ENCODE results near the gene IGFBP5. TPM values are rescaled to one million over a fixed set of nuclear protein-coding genes. Genes with fewer than 3 reads are reported as not detected.

The IGFBP5 gene
- total RNA-seq, 1 experiment from 2014 or later, result not detected

DNA sequence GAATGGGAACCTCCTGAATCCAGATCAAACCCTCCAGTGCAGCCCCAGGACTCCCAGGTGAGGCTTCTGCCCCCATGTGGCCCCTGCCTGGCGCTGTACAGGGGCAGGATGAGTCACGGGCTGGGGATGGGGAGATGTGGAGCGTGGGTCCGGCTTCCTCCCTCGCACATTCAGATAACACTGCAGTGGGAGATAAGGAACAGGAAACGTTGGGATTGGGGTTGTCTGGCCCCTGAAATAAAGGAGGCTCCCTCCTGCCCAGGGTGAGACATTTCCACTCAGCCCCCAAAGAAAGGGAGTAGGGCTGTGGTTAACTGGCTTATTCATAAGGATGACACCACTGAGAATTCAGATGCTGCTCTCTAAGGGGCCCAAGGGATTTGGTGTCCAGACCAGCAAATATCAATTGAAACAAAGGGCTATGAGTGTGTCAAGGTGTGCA is 30.7 kb downstream of the IGFBP5 start:
- Histone ChIP-seq H3K9me2 (replicated peaks; ENCODE audit: insufficient read depth, low read length) (no peaks in the 10 kb centered on the region), H3K4me3 (ENCODE audit: low read length) (no peak overlapping the region), H3K27me3 (ENCODE audit: low read length) (no peaks in the 10 kb centered on the region), H3K9ac (ENCODE audit: low read length) (no peak overlapping the region), H3K36me3 (ENCODE audit: insufficient read depth, low read length) (no peaks in the 10 kb centered on the region), H3K4me1 (ENCODE audit: low read length) (peaks cover 6% of the 10 kb centered on the region), H2AFZ (ENCODE audit: low read length) (no peak overlapping the region), H3K79me2 (ENCODE audit: low read length) (no peaks in the 10 kb centered on the region), H3K9me3 (ENCODE audit: low read length) (no peaks in the 10 kb centered on the region), H3K27ac (ENCODE audit: low read length) (no peak overlapping the region), H3K4me2 (ENCODE audit: low read depth, low read length, poor library complexity, severe bottlenecking) (no peak overlapping the region), H4K20me1 (ENCODE audit: insufficient read depth, low read depth, low read length) (no peaks in the 10 kb centered on the region)
- DNase-seq, result no peak

DNA sequence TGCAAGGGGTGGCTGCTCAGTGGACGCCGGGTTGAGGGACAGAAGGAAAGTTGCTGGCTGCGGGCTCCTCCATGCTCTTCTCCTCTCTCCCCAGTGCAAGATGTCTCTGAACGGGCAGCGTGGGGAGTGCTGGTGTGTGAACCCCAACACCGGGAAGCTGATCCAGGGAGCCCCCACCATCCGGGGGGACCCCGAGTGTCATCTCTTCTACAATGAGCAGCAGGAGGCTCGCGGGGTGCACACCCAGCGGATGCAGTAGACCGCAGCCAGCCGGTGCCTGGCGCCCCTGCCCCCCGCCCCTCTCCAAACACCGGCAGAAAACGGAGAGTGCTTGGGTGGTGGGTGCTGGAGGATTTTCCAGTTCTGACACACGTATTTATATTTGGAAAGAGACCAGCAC is 31.5 kb downstream of the IGFBP5 start:
- H3K27me3 ChIP-seq (ENCODE audit: low read length), result no peaks in the 10 kb centered on the region
- no peaks in the 10 kb centered on the region for H3K36me3 ChIP-seq (ENCODE audit: insufficient read depth, low read length)
- H3K4me1 ChIP-seq (ENCODE audit: low read length), result peaks cover 6% of the 10 kb centered on the region
- no peak overlapping the region for H3K9ac ChIP-seq (ENCODE audit: low read length)
- no peaks in the 10 kb centered on the region for H3K9me3 ChIP-seq (ENCODE audit: low read length)
- H2AFZ ChIP-seq (ENCODE audit: low read length), result no peak overlapping the region
- no peaks in the 10 kb centered on the region for H3K9me2 ChIP-seq (replicated peaks; ENCODE audit: insufficient read depth, low read length)
- no peaks in the 10 kb centered on the region for H3K79me2 ChIP-seq (ENCODE audit: low read length)
- no peak overlapping the region for H3K27ac ChIP-seq (ENCODE audit: low read length)
- no peak for DNase-seq
- H4K20me1 ChIP-seq (ENCODE audit: insufficient read depth, low read depth, low read length), result no peaks in the 10 kb centered on the region
- H3K4me2 ChIP-seq (ENCODE audit: low read depth, low read length, poor library complexity, severe bottlenecking), result no peak overlapping the region
- no peak overlapping the region for H3K4me3 ChIP-seq (ENCODE audit: low read length)

DNA sequence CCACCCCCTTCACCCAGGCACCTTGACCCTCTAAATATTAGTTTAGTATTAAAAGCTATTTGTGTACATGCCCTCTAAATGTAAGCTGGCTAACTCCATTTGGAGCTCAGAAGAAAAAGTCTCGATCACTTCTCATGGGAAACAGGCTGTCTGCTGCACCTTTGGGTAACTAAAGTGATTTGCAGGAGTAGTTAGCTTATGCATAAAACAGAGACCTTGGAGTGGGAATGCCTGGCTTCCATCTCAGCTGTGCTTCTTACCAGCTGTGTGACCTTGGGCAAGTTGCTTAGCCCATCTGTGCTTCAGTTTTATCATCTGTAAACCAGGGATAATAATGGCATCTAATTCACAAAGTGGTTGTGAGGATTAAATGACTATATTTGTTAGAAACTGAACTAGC is 32.2 kb downstream of the IGFBP5 start:
- Histone ChIP-seq H3K27ac (ENCODE audit: low read length) (no peak overlapping the region), H3K9ac (ENCODE audit: low read length) (no peak overlapping the region), H4K20me1 (ENCODE audit: insufficient read depth, low read depth, low read length) (no peaks in the 10 kb centered on the region), H3K4me3 (ENCODE audit: low read length) (no peak overlapping the region), H3K4me1 (ENCODE audit: low read length) (peaks cover 6% of the 10 kb centered on the region), H3K27me3 (ENCODE audit: low read length) (no peaks in the 10 kb centered on the region), H3K79me2 (ENCODE audit: low read length) (no peaks in the 10 kb centered on the region), H2AFZ (ENCODE audit: low read length) (no peak overlapping the region), H3K36me3 (ENCODE audit: insufficient read depth, low read length) (no peaks in the 10 kb centered on the region), H3K4me2 (ENCODE audit: low read depth, low read length, poor library complexity, severe bottlenecking) (no peak overlapping the region), H3K9me2 (replicated peaks; ENCODE audit: insufficient read depth, low read length) (no peaks in the 10 kb centered on the region), H3K9me3 (ENCODE audit: low read length) (no peaks in the 10 kb centered on the region)
- no peak for DNase-seq

DNA sequence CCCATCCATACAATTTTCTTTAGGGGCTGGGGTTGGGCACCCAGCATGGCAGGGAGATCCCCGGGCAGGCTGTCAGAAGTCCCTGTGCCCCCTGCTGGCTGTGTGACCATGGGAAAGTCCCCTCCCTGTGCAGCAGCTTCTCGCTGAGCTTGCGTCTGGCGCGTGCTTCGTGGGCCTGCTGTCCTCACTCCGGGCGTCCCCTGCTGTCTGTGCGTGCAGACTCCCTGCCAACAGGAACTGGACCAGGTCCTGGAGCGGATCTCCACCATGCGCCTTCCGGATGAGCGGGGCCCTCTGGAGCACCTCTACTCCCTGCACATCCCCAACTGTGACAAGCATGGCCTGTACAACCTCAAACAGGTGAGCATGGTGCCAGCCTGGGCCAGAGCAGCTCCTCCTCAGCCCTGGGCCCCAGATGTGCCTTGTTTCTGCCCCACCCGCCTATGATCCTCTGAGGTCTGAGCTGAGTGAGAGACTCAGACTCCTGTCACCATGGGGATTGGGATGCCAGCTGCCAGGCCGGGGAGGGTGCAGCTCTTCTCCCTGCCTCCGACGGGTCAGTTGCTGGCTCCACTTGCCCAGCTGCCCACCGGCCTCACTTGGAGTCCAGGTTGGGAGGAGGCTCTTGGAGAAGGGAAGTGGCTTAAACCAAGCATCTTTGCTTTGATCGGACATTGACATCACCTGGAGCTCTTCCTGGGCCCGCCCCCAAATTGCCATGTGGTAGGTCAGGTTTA is 33.5 kb downstream of the IGFBP5 start:
- Histone ChIP-seq H3K4me3 (ENCODE audit: low read length) (no peak overlapping the region), H3K4me2 (ENCODE audit: low read depth, low read length, poor library complexity, severe bottlenecking) (no peak overlapping the region), H3K36me3 (ENCODE audit: insufficient read depth, low read length) (no peaks in the 10 kb centered on the region), H3K4me1 (ENCODE audit: low read length) (peaks cover 6% of the 10 kb centered on the region), H3K79me2 (ENCODE audit: low read length) (no peaks in the 10 kb centered on the region), H4K20me1 (ENCODE audit: insufficient read depth, low read depth, low read length) (no peaks in the 10 kb centered on the region), H3K9me2 (replicated peaks; ENCODE audit: insufficient read depth, low read length) (no peaks in the 10 kb centered on the region), H3K27ac (ENCODE audit: low read length) (no peak overlapping the region), H3K27me3 (ENCODE audit: low read length) (no peaks in the 10 kb centered on the region), H3K9ac (ENCODE audit: low read length) (no peak overlapping the region), H3K9me3 (ENCODE audit: low read length) (no peaks in the 10 kb centered on the region), H2AFZ (ENCODE audit: low read length) (no peak overlapping the region)
- DNase-seq, result peak; percentile 48

DNA sequence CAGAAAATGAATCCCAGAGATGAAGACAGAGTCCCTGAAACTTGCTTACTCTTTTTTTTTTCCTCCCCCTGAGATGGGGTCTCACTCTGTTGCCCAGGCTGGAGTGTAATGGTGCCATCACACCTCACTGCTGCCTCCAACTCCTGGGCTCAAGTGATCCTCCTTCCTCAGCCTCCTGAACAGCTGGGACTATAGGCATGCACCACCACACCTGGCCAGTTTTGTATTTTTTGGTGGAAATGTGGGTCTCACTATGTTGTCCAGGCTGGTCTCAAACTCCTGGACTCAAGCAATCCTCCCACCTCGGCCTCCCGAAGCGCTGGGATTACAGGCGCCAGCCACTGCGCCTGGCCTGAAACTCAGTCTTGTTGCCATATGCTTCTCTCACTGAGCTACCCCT is 34.3 kb downstream of the IGFBP5 start:
- H3K27ac ChIP-seq (ENCODE audit: low read length), result no peak overlapping the region
- H3K4me2 ChIP-seq (ENCODE audit: low read depth, low read length, poor library complexity, severe bottlenecking), result no peak overlapping the region
- peaks cover 6% of the 10 kb centered on the region for H3K4me1 ChIP-seq (ENCODE audit: low read length)
- H3K9me3 ChIP-seq (ENCODE audit: low read length), result no peaks in the 10 kb centered on the region
- no peak overlapping the region for H3K9ac ChIP-seq (ENCODE audit: low read length)
- no peaks in the 10 kb centered on the region for H3K36me3 ChIP-seq (ENCODE audit: insufficient read depth, low read length)
- DNase-seq, result no peak
- no peak overlapping the region for H3K4me3 ChIP-seq (ENCODE audit: low read length)
- H3K9me2 ChIP-seq (replicated peaks; ENCODE audit: insufficient read depth, low read length), result no peaks in the 10 kb centered on the region
- no peaks in the 10 kb centered on the region for H3K79me2 ChIP-seq (ENCODE audit: low read length)
- H3K27me3 ChIP-seq (ENCODE audit: low read length), result no peaks in the 10 kb centered on the region
- no peak overlapping the region for H2AFZ ChIP-seq (ENCODE audit: low read length)
- no peaks in the 10 kb centered on the region for H4K20me1 ChIP-seq (ENCODE audit: insufficient read depth, low read depth, low read length)

DNA sequence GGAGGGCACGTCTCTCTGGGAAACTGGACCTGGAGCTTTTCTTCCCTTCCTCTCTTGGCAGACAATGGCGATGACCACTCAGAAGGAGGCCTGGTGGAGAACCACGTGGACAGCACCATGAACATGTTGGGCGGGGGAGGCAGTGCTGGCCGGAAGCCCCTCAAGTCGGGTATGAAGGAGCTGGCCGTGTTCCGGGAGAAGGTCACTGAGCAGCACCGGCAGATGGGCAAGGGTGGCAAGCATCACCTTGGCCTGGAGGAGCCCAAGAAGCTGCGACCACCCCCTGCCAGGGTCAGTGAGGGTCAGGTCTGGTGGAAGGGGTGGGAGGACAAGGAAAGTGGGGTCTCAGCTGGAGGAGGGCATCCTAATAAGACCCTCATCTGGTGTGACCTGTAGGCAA is 34.9 kb downstream of the IGFBP5 start:
- Histone ChIP-seq H3K9ac (ENCODE audit: low read length) (no peak overlapping the region), H3K9me2 (replicated peaks; ENCODE audit: insufficient read depth, low read length) (no peaks in the 10 kb centered on the region), H3K4me3 (ENCODE audit: low read length) (no peak overlapping the region), H3K9me3 (ENCODE audit: low read length) (no peaks in the 10 kb centered on the region), H3K79me2 (ENCODE audit: low read length) (no peaks in the 10 kb centered on the region), H3K27me3 (ENCODE audit: low read length) (no peaks in the 10 kb centered on the region), H2AFZ (ENCODE audit: low read length) (no peak overlapping the region), H3K4me1 (ENCODE audit: low read length) (peaks cover 6% of the 10 kb centered on the region), H4K20me1 (ENCODE audit: insufficient read depth, low read depth, low read length) (no peaks in the 10 kb centered on the region), H3K36me3 (ENCODE audit: insufficient read depth, low read length) (no peaks in the 10 kb centered on the region), H3K4me2 (ENCODE audit: low read depth, low read length, poor library complexity, severe bottlenecking) (no peak overlapping the region), H3K27ac (ENCODE audit: low read length) (no peak overlapping the region)
- no peak for DNase-seq

DNA sequence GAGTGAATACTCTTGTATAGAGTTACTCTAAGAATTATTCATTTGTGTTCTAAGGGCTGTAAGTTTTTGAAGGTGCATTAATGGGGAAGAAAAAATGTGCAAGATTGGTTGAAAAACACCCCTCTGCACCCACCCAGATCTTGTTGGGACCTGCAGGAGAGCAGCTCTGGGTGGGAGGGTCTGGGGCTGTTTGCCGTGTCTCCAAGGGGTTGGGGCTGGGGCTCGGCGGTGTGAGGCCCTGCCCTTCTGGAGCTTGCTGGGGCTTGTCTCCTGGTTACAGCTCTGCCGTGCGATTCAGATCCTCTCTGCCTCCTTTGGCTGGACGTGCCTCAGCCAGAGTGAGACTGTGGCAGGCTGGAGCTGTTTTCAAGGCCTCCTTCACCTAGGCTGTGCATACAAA is 36.1 kb downstream of the IGFBP5 start:
- Histone ChIP-seq H3K9ac (ENCODE audit: low read length) (no peak overlapping the region), H3K27me3 (ENCODE audit: low read length) (no peaks in the 10 kb centered on the region), H3K9me3 (ENCODE audit: low read length) (no peaks in the 10 kb centered on the region), H2AFZ (ENCODE audit: low read length) (no peak overlapping the region), H3K79me2 (ENCODE audit: low read length) (no peaks in the 10 kb centered on the region), H4K20me1 (ENCODE audit: insufficient read depth, low read depth, low read length) (no peaks in the 10 kb centered on the region), H3K4me3 (ENCODE audit: low read length) (no peak overlapping the region), H3K36me3 (ENCODE audit: insufficient read depth, low read length) (no peaks in the 10 kb centered on the region), H3K9me2 (replicated peaks; ENCODE audit: insufficient read depth, low read length) (no peaks in the 10 kb centered on the region), H3K27ac (ENCODE audit: low read length) (no peak overlapping the region), H3K4me2 (ENCODE audit: low read depth, low read length, poor library complexity, severe bottlenecking) (no peak overlapping the region), H3K4me1 (ENCODE audit: low read length) (peaks cover 2% of the 10 kb centered on the region)
- DNase-seq, result no peak

DNA sequence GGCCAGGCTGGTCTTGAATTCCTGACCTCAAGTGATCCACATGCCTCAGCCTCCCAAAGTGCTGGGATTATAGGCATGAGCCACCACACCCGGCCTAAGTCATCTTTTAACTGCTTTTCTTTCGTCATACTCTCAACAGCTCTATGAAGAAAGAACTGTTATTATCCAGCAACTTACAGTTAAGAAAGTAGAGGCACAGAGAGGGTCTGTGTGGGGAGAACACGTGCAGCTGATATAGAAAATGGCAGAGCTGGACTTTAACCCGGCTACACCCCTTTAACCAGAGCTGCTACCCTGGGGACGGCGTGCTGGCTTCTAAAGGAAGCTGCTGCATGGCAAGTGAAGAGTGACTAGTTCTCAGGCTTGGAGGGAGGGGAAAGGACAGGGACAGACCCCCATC is 36.6 kb downstream of the IGFBP5 start:
- Histone ChIP-seq H3K36me3 (ENCODE audit: insufficient read depth, low read length) (no peaks in the 10 kb centered on the region), H3K27me3 (ENCODE audit: low read length) (no peaks in the 10 kb centered on the region), H2AFZ (ENCODE audit: low read length) (no peak overlapping the region), H3K9me3 (ENCODE audit: low read length) (no peaks in the 10 kb centered on the region), H3K4me1 (ENCODE audit: low read length) (no peaks in the 10 kb centered on the region), H3K79me2 (ENCODE audit: low read length) (no peaks in the 10 kb centered on the region), H3K4me2 (ENCODE audit: low read depth, low read length, poor library complexity, severe bottlenecking) (no peak overlapping the region), H3K9ac (ENCODE audit: low read length) (no peak overlapping the region), H3K9me2 (replicated peaks; ENCODE audit: insufficient read depth, low read length) (no peaks in the 10 kb centered on the region), H3K4me3 (ENCODE audit: low read length) (no peak overlapping the region), H3K27ac (ENCODE audit: low read length) (no peak overlapping the region), H4K20me1 (ENCODE audit: insufficient read depth, low read depth, low read length) (no peaks in the 10 kb centered on the region)
- no peak for DNase-seq

Measured in Karpas-422 (cell line).